ENCODE data around the gene SNX13.

The SNX13 gene

DNA sequence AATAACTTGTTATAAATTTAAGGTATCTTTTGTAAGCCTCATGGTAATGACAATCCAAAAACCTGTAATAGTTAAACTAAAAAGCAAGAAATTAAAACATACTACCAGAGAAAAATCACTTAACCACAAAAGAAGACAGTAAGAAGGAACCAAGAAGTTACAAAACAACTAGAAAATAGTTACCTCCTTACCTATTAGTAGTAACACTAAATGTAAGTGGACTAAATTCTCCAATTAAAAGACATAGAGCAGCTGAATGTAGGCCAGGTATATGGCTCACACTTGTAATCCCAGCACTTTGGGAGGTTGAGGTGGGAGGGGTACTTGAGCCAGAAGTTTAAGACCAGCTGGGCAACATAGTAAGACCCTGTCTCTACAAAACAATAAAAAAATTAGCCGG, 84.0 kb downstream of the SNX13 start:
- H2AFZ ChIP-seq (ENCODE audit: low read length): no peak overlapping the region
- no peaks in the 10 kb centered on the region for H3K27me3 ChIP-seq (ENCODE audit: insufficient read depth, low read length)
- H3K36me3 ChIP-seq (ENCODE audit: insufficient read depth, low read length): peaks cover 37% of the 10 kb centered on the region
- H3F3A ChIP-seq (ENCODE audit: insufficient read depth, low read length): no peaks in the 10 kb centered on the region
- H4K20me1 ChIP-seq (ENCODE audit: insufficient read depth, low read length): no peaks in the 10 kb centered on the region
- TF ChIP-seq, protein P1, sequence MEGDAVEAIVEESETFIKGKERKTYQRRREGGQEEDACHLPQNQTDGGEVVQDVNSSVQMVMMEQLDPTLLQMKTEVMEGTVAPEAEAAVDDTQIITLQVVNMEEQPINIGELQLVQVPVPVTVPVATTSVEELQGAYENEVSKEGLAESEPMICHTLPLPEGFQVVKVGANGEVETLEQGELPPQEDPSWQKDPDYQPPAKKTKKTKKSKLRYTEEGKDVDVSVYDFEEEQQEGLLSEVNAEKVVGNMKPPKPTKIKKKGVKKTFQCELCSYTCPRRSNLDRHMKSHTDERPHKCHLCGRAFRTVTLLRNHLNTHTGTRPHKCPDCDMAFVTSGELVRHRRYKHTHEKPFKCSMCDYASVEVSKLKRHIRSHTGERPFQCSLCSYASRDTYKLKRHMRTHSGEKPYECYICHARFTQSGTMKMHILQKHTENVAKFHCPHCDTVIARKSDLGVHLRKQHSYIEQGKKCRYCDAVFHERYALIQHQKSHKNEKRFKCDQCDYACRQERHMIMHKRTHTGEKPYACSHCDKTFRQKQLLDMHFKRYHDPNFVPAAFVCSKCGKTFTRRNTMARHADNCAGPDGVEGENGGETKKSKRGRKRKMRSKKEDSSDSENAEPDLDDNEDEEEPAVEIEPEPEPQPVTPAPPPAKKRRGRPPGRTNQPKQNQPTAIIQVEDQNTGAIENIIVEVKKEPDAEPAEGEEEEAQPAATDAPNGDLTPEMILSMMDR (IDR thresholded peaks at IDR 0.05; ENCODE audit: low read length): no peak
- no peak overlapping the region for H3K9ac ChIP-seq (ENCODE audit: low read length)
- no peak overlapping the region for H3K4me3 ChIP-seq (ENCODE audit: low read depth, low read length, poor library complexity, severe bottlenecking)
- no peaks in the 10 kb centered on the region for H3K9me2 ChIP-seq (ENCODE audit: low read depth, low read length)
- H3K4me2 ChIP-seq (ENCODE audit: low read length): no peak overlapping the region
- H3K4me1 ChIP-seq (ENCODE audit: insufficient read depth, low read length, severe bottlenecking): no peaks in the 10 kb centered on the region
- H3K27ac ChIP-seq (ENCODE audit: low read depth, low read length, poor library complexity, severe bottlenecking): no peak overlapping the region
- H3K79me2 ChIP-seq (ENCODE audit: insufficient read depth, low read length): no peaks in the 10 kb centered on the region
- H3K9me3 ChIP-seq (ENCODE audit: low read length): 0 out of 2 replicates have a peak, but pooled peaks cover 4% of the 10 kb centered on the region

DNA sequence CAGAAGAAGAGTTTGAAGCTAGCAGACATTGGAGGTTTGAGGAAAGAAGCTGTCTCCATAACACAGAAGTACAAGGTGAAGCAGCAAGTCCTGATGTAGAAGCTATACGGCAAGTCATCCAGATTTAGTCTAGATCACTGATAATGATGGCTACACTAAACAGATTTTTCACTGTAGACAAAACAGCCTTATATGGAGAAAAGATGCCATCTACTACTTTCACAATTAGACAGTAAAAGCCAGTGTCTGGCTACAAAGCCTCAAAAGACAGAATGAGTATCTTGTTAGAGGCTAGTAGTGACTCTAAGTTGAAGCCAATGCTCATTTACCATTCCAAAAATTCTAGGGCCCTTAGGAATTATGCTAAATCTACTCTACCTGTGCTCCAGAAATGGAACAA, 85.1 kb downstream of the SNX13 start:
- TF ChIP-seq EZH2 (IDR thresholded peaks at IDR 0.05; ENCODE audit: borderline replicate concordance, low read length): no peak
- TF ChIP-seq, protein P1 (IDR thresholded peaks at IDR 0.05; ENCODE audit: low read length): no peak
- Histone ChIP-seq H3K27ac (ENCODE audit: low read depth, low read length, poor library complexity, severe bottlenecking) (no peak overlapping the region), H4K20me1 (ENCODE audit: insufficient read depth, low read length) (no peaks in the 10 kb centered on the region), H3K9me3 (ENCODE audit: low read length) (0 out of 2 replicates have a peak, but pooled peaks cover 4% of the 10 kb centered on the region), H3K4me3 (ENCODE audit: low read depth, low read length, poor library complexity, severe bottlenecking) (no peak overlapping the region), H3K9ac (ENCODE audit: low read length) (no peak overlapping the region), H3K9me2 (ENCODE audit: low read depth, low read length) (no peaks in the 10 kb centered on the region), H3F3A (ENCODE audit: insufficient read depth, low read length) (no peaks in the 10 kb centered on the region), H3K79me2 (ENCODE audit: insufficient read depth, low read length) (no peaks in the 10 kb centered on the region), H3K27me3 (ENCODE audit: insufficient read depth, low read length) (no peaks in the 10 kb centered on the region), H3K4me2 (ENCODE audit: low read length) (no peak overlapping the region), H2AFZ (ENCODE audit: low read length) (no peak overlapping the region), H3K4me1 (ENCODE audit: insufficient read depth, low read length, severe bottlenecking) (no peaks in the 10 kb centered on the region), H3K36me3 (ENCODE audit: insufficient read depth, low read length) (peaks cover 32% of the 10 kb centered on the region)

DNA sequence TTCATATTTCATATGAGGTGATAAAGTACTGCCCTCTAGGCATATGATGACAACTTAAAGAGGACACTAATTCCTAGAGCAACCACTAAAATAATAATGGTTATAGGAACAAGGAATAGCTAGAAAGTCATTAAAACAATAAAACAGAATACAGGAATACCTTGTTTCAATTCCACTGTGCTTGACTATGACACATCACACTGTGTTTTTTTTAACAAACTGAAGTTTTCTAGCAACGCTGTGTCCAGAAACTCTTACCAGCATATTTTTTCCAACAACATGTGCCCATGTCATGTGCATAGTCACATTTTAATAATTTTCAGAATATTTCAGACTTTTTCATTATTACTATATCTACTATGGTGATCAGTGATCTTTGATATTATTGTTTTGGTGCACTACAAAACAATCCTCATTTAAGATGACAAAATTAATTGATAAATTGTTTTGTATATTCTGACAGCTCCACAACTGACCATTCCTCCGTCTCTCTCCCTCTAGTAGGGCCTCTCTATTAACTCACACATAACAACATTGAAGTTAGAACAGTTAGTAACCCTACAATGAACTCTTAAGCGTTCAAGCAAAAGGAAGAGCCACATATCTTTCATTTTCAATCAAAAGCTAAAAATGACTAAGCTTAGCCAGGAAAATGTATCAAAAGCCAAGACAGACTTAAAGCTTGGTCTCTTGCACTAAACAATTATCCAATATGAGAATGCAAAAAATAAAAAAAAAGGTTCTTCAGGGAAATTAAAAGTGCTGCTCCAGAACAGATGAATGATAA, 85.8 kb downstream of the SNX13 start:
- Histone ChIP-seq H3K9ac (ENCODE audit: low read length) (no peak overlapping the region), H4K20me1 (ENCODE audit: insufficient read depth, low read length) (no peaks in the 10 kb centered on the region), H3K4me3 (ENCODE audit: low read depth, low read length, poor library complexity, severe bottlenecking) (no peak overlapping the region), H3K79me2 (ENCODE audit: insufficient read depth, low read length) (no peaks in the 10 kb centered on the region), H3K9me3 (ENCODE audit: low read length) (0 out of 2 replicates have a peak, but pooled peaks cover 4% of the 10 kb centered on the region), H3K9me2 (ENCODE audit: low read depth, low read length) (no peaks in the 10 kb centered on the region), H3K4me2 (ENCODE audit: low read length) (no peak overlapping the region), H3K4me1 (ENCODE audit: insufficient read depth, low read length, severe bottlenecking) (no peaks in the 10 kb centered on the region), H2AFZ (ENCODE audit: low read length) (no peak overlapping the region), H3F3A (ENCODE audit: insufficient read depth, low read length) (no peaks in the 10 kb centered on the region), H3K36me3 (ENCODE audit: insufficient read depth, low read length) (peaks cover 25% of the 10 kb centered on the region), H3K27ac (ENCODE audit: low read depth, low read length, poor library complexity, severe bottlenecking) (no peak overlapping the region), H3K27me3 (ENCODE audit: insufficient read depth, low read length) (no peaks in the 10 kb centered on the region)
- TF ChIP-seq EZH2 (IDR thresholded peaks at IDR 0.05; ENCODE audit: borderline replicate concordance, low read length): no peak
- TF ChIP-seq, protein P1 (IDR thresholded peaks at IDR 0.05; ENCODE audit: low read length): no peak

All from OCI-LY1 (cell line).